GM12878 (cell line): Measurements from ENCODE around the gene CYBC1. TPM values are rescaled to one million over a fixed set of nuclear protein-coding genes. Genes with fewer than 3 reads are reported as not detected.

ENCODE experiments used
- ATAC-seq: fragments of 200-7000 bp; cut with Tn5 transposase; 3 replicates; pipeline ENCODE4 v1.9.1; 2020; ENCODE audit warnings: mild to moderate bottlenecking, moderate library complexity
- Bru-seq: library from RNA; stranded (reverse); fragments of 400-500 nt; gene quantifications from one replicate; lab custom pipeline; 2021; lab: Mats Ljungman, UMichigan
- BruChase-seq, 2 experiments: library from RNA; stranded (reverse); fragments of 400-500 nt; gene quantifications; one replicate each; lab custom pipeline; 2021; lab: Mats Ljungman, UMichigan
- BruUV-seq: library from RNA; stranded (reverse); fragments of 400-500 nt; replicated peaks from 2 replicates; lab custom pipeline; 2021; lab: Mats Ljungman, UMichigan
- CTCF ChIA-PET: fragments of 300-600 bp; sonication (Branson Sonifier 250); formaldehyde crosslinking; extraction: SDS; loops from one replicate; lab custom pipeline; 2021; ENCODE audit warnings: inconsistent platforms; lab: Yijun Ruan, JAX
- POLR2A ChIA-PET: fragments of 350-600 bp; formaldehyde crosslinking; extraction: SDS; loops from one replicate; lab custom pipeline; 2021; ENCODE audit warnings: inconsistent platforms; lab: Charles Lee
- RAD21 ChIA-PET: fragments of 300-600 bp; sonication (Branson Sonifier 250); formaldehyde crosslinking; loops from one replicate; lab custom pipeline; 2023; ENCODE audit warnings: antibody characterized with exemption; ENCODE audit not compliant: unreplicated experiment; lab: Charles Lee
- SMC1A ChIA-PET: fragments of 300-600 bp; sonication (Branson Sonifier 250); formaldehyde crosslinking; loops from one replicate; lab custom pipeline; 2023; ENCODE audit not compliant: unreplicated experiment, uncharacterized antibody; lab: Charles Lee
- DNase-seq: peaks from one replicate; pipeline ENCODE4 v3.0.0-alpha.2; 2011; ENCODE audit warnings: low read depth, low spot score
- FAIRE-seq: peaks from 3 replicates; lab custom pipeline; 2011; peaks lifted over from hg19 to GRCh38; lab: Jason Lieb, UNC
- H2AFZ ChIP-seq: 2 replicates; pipeline ENCODE4 v1.6.0; 2011; ENCODE audit warnings: low read depth, low read length, control low read depth; ENCODE audit not compliant: control insufficient read depth
- H3K27ac ChIP-seq: 2 replicates; pipeline ENCODE4 v1.5.1; 2011; ENCODE audit warnings: control low read depth; ENCODE audit not compliant: control insufficient read depth, insufficient read depth
- H3K27me3 ChIP-seq, 2 experiments: replicated peaks in 1 of 2; 2 replicates each; pipeline versions ENCODE4 v1.6.0 to v1.6.1; 2011; ENCODE audit warnings: low read length in 1 of 2; ENCODE audit not compliant: control insufficient read depth in 2 of 2, insufficient read depth in 2 of 2
- H3K36me3 ChIP-seq, 2 experiments: 2 replicates each; pipeline ENCODE4 v1.5.1; 2011; ENCODE audit warnings: low read length in 1 of 2; ENCODE audit not compliant: control insufficient read depth in 2 of 2, insufficient read depth in 2 of 2
- H3K4me1 ChIP-seq: 2 replicates; pipeline ENCODE4 v1.6.1; 2011; ENCODE audit warnings: mild to moderate bottlenecking, low read length, moderate library complexity, mixed read lengths; ENCODE audit not compliant: control insufficient read depth, insufficient read depth
- H3K4me2 ChIP-seq: 2 replicates; pipeline ENCODE4 v1.6.0; 2011; ENCODE audit warnings: control low read depth; ENCODE audit not compliant: control insufficient read depth, insufficient read depth
- H3K4me3 ChIP-seq: fragments of 200-600 bp; sonication (generic); 2 replicates; pipeline ENCODE4 v1.5.1; 2016
- H3K79me2 ChIP-seq: 2 replicates; pipeline ENCODE4 v1.6.0; 2011; ENCODE audit warnings: low read length; ENCODE audit not compliant: control insufficient read depth, insufficient read depth
- H3K9ac ChIP-seq: 2 replicates; pipeline ENCODE4 v1.8.0; 2011; ENCODE audit warnings: low read length, control low read depth, mixed read lengths; ENCODE audit not compliant: control insufficient read depth, insufficient read depth
- H3K9me3 ChIP-seq: replicated peaks from 3 replicates; pipeline ENCODE4 v1.5.1; 2011; ENCODE audit warnings: mild to moderate bottlenecking, low read length; ENCODE audit not compliant: control insufficient read depth, insufficient read depth
- H4K20me1 ChIP-seq: 2 replicates; pipeline ENCODE4 v1.6.0; 2011; ENCODE audit not compliant: control insufficient read depth, insufficient read depth
- CBX3 ChIP-seq: fragments of 200-600 bp; sonication (generic); IDR thresholded peaks from 2 replicates; pipeline ENCODE4 v1.6.1; 2016; ENCODE audit warnings: low read depth, borderline replicate concordance
- E2F8 ChIP-seq: fragments of 450-650 bp; IDR thresholded peaks from 2 replicates; pipeline ENCODE4 v1.6.1; 2018; ENCODE audit warnings: mild to moderate bottlenecking, low read depth, moderate library complexity; ENCODE audit not compliant: partially characterized antibody
- IKZF2 ChIP-seq, 2 experiments: fragments of 450-650 bp; IDR thresholded peaks; 2 replicates each; pipeline ENCODE4 v1.6.1; 2017; ENCODE audit warnings: mild to moderate bottlenecking in 2 of 2, moderate library complexity in 2 of 2
- MTA3 ChIP-seq: IDR thresholded peaks from 2 replicates; pipeline ENCODE4 v1.6.1; 2012; ENCODE audit warnings: low read length, inconsistent platforms, borderline replicate concordance
- NR2F1 ChIP-seq: fragments of 450-650 bp; conservative IDR thresholded peaks from 2 replicates; pipeline ENCODE4 v1.6.1; 2017; ENCODE audit warnings: mild to moderate bottlenecking
- POLR2A ChIP-seq: IDR thresholded peaks from 2 replicates; pipeline ENCODE4 v1.6.1; 2011; ENCODE audit warnings: low read depth, mild to moderate bottlenecking, low read length
- SP1 ChIP-seq: IDR thresholded peaks from one replicate; pipeline ENCODE4 v1.6.1; 2011; ENCODE audit warnings: low read depth, low read length
- SREBF1 ChIP-seq: IDR thresholded peaks from 2 replicates; pipeline ENCODE4 v1.6.1; 2012; ENCODE audit warnings: mild to moderate bottlenecking, low read length
- TCF3 ChIP-seq: IDR thresholded peaks from 2 replicates; pipeline ENCODE4 v1.6.1; 2012; ENCODE audit warnings: low read depth, mild to moderate bottlenecking, low read length, borderline replicate concordance; ENCODE audit not compliant: insufficient read depth
- ZBED1 ChIP-seq: IDR thresholded peaks from 2 replicates; pipeline ENCODE4 v1.6.1; 2016; ENCODE audit warnings: borderline replicate concordance
- ZNF274 ChIP-seq: IDR thresholded peaks from one replicate; pipeline ENCODE4 v1.8.0; 2011; ENCODE audit not compliant: insufficient read length, insufficient read depth
- WGBS: methylation state at CpG from one replicate; pipeline ENCODE4 v1.1.6; 2016; ENCODE audit warnings: low lambda C conversion rate; ENCODE audit not compliant: insufficient replicate concordance, insufficient coverage; ENCODE audit errors: missing lambda C conversion rate; 5-methylcytosine and 5-hydroxymethylcytosine counted together
- in situ Hi-C: fragments of 300-500 bp; cut with MboI; formaldehyde crosslinking; loops from 9 replicates; pipeline ENCODE4 v1.14.3; 2018; ENCODE audit warnings: mixed read lengths
- intact Hi-C: fragments of 100-400 bp; cut with micrococcal nuclease; formaldehyde crosslinking; loops from one replicate; pipeline ENCODE4 v1.14.2; 2022; ENCODE audit not compliant: unreplicated experiment
- long read RNA-seq, 2 experiments: library from polyadenylated mRNA; unstranded; transcript quantifications; one replicate each; pipeline ENCODE4 v2.0.0, GENCODE V29; 2019 to 2020
- polyA minus RNA-seq, 3 experiments: library from RNA; depleted of rRNA, polyadenylated mRNA; stranded (reverse); fragments of >200 nt; gene quantifications; 2 replicates each; pipeline ENCODE4 v1.2.3, GENCODE V29; 2011
- polyA plus RNA-seq, 11 experiments: library from polyadenylated mRNA; depleted of rRNA in 4 of 11; unstranded in 6 of 11; stranded (reverse) in 5 of 11; fragments of >200 nt; fragmentation: Nextera tagmentation in 4 of 11; fragmentation: Illumina TruSeq in 1 of 11; extraction: Ambion mirVana in 4 of 11; extraction: Trizol in 1 of 11; gene quantifications; 1 replicate in 1 of 11; 2 replicates in 10 of 11; pipeline versions ENCODE4 v1.2.1 to v1.2.3, GENCODE V29; 2011 to 2016; ENCODE audit warnings: inconsistent platforms in 2 of 11, missing spikeins in 2 of 11, low read depth in 1 of 11
- total RNA-seq, 4 experiments: library from RNA; depleted of rRNA in 3 of 4; stranded (reverse); fragments of >200 nt in 3 of 4; fragmentation: Illumina TruSeq in 1 of 4; extraction: Trizol in 1 of 4; gene quantifications; 2 replicates each; pipeline versions ENCODE4 v1.2.1 to v1.2.3, GENCODE V29; 2013 to 2021
- TF ChIP-seq, protein P1 (sequence below), 3 experiments: IDR thresholded peaks in 2 of 3; conservative IDR thresholded peaks in 1 of 3; 2 replicates each; pipeline ENCODE4 v1.5.1; 2011; ENCODE audit warnings: low read depth in 3 of 3, low read length in 3 of 3, mild to moderate bottlenecking in 3 of 3, control low read depth in 2 of 3, moderate library complexity in 2 of 3, inconsistent platforms in 1 of 3, mixed read lengths in 1 of 3; ENCODE audit not compliant: control insufficient read depth in 2 of 3, insufficient read depth in 1 of 3; ENCODE audit errors: extremely low read depth in 1 of 3
- TF ChIP-seq, protein P2 (sequence below): IDR thresholded peaks from 2 replicates; pipeline ENCODE4 v1.6.1; 2012; ENCODE audit warnings: low read depth, low read length, improper control_type of control experiment

CYBC1 gene
- total RNA-seq (2013; cell fraction: nucleolus; rRNA removed): 374 and 423 TPM in 2 replicates
- total RNA-seq (2014; rRNA removed): 119 and 141 TPM in 2 replicates
- total RNA-seq (2014; rRNA removed; fragmentation: Illumina TruSeq; extraction: Trizol): 93.1 and 97.9 TPM in 2 replicates
- total RNA-seq (2021): 156 and 159 TPM in 2 replicates
- polyA plus RNA-seq (2011; ENCODE audit: low read depth): 98.7 TPM
- polyA plus RNA-seq (2011; rRNA removed): 101 and 125 TPM in 2 replicates
- polyA plus RNA-seq (2011; cell fraction: cytosol; rRNA removed): 197 and 266 TPM in 2 replicates
- polyA plus RNA-seq (2011; cell fraction: nucleus; rRNA removed): 419 and 530 TPM in 2 replicates
- polyA plus RNA-seq (2012): 155 and 177 TPM in 2 replicates
- polyA plus RNA-seq (2014; fragmentation: Illumina TruSeq; extraction: Trizol): 81.7 and 120 TPM in 2 replicates
- 1 to 10 TPM; 4.2 to 8.5 TPM for polyA plus RNA-seq (2014; fragmentation: Nextera tagmentation; extraction: Ambion mirVana)
- polyA plus RNA-seq (2014; rRNA removed): 162 and 194 TPM in 2 replicates
- 100 to 1,000 TPM; 150 to 157 TPM for polyA plus RNA-seq (2016; fragmentation: Nextera tagmentation; extraction: Ambion mirVana)
- 79.4 and 160 TPM in 2 replicates for polyA minus RNA-seq (2011; rRNA and poly(A)+ RNA removed)
- polyA minus RNA-seq (2011; cell fraction: cytosol; rRNA and poly(A)+ RNA removed): 79.5 and 85.7 TPM in 2 replicates
- polyA minus RNA-seq (2011; cell fraction: nucleus; rRNA and poly(A)+ RNA removed): 112 and 194 TPM in 2 replicates
- Bru-seq, nascent RNA: percentile 93 among the genes with signal in this experiment
- percentile 93 among the genes with signal in this experiment for BruChase-seq, experiment 1, labeled RNA remaining after a 6-hour chase
- percentile 91 among the genes with signal in this experiment for BruChase-seq, experiment 2, labeled RNA remaining after a 2-hour chase
- long read RNA-seq, experiment 1, transcript CYBC1-201 (7 exons, 2,093 nt): major isoform, 43 of 97 reads
- long read RNA-seq, experiment 1, transcript CYBC1-202 (4 exons, 1,849 nt): minor isoform, 5 of 97 reads
- long read RNA-seq, experiment 1, transcript CYBC1-232 (6 exons, 1,965 nt): minor isoform, 5 of 97 reads
- long read RNA-seq, experiment 1, transcript CYBC1-203 (6 exons, 2,050 nt): minor isoform, 5 of 97 reads
- long read RNA-seq, experiment 1, partial matches to known transcripts: 12 of 97 reads
- long read RNA-seq, experiment 1, other reads (novel, unspliced or antisense): 18 of 97 reads
- long read RNA-seq, experiment 2, transcript CYBC1-203 (6 exons, 2,050 nt): minor isoform, 6 of 86 reads
- long read RNA-seq, experiment 2, transcript CYBC1-201 (7 exons, 2,093 nt): major isoform, 45 of 86 reads
- long read RNA-seq, experiment 2, partial matches to known transcripts: 3 of 86 reads
- long read RNA-seq, experiment 2, other reads (novel, unspliced or antisense): 16 of 86 reads

DNA sequence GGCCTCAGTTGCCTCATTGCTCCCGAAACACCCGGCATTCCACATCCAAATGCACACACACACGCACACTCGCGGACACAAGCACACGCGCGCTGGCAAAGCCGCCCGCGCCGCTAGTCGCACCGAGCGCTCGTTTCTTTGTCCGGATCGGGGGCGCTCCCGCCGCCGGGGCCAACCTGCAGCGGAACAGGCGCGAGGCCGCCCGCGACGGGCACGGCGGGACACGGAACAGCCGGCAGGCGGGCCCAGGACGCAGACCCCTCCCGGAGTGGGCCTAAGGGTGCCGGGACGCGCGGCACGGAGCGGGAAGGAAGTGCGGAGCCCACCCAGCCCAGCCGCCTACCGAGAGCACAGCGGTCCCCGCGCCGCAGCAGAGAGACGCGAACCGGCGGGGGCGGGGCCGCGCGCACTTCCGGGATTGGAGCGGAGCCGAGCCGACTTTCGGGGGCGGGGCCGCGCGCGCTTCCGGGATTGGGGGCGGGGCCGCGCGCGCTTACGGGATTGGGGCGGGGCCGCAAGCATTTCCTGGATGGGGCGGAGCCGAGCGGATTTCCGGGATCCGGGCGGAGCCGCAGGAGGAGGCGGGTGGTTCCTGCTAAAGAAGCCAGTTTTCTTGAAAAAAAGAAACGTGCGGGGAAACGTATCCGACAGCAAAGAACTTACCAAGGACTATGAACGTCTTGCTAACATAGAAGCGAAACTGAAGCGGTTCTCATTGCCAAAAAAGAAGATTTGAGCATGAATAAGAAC is at the start of gene CYBC1:
TSS of gene CYBC1 (minus strand) at position 396 of the 750 bp plus-strand sequence. CDS start 1,498 bp downstream, outside the sequence.
- CTCF ChIA-PET: interaction anchor here (0.7 kb wide), 1 partner anchor 79 kb away, joined by 3 read pairs; no protein-coding TSS in a partner anchor
- intact Hi-C loops: loop anchor here (1.0 kb wide), 1 partner anchor 44 kb away; no protein-coding TSS in a partner anchor
- TF ChIP-seq POLR2A (peak; percentile 98), CBX3 (no peak), NR2F1 (peak; percentile 56; the same call in 1 of the 2 replicates), SREBF1 (no peak), ZNF274 (no peak), TCF3 (0 out of 2 replicates have a peak, but pooled peaks have one; percentile 49), ZBED1 (0 out of 2 replicates have a peak, but pooled peaks have one; percentile 7), SP1 (peak; percentile 40), MTA3 (no peak), E2F8 (peak; percentile 65), IKZF2 (IDR thresholded peaks at IDR 0.05) (no peak)
- TF ChIP-seq, protein P1, sequence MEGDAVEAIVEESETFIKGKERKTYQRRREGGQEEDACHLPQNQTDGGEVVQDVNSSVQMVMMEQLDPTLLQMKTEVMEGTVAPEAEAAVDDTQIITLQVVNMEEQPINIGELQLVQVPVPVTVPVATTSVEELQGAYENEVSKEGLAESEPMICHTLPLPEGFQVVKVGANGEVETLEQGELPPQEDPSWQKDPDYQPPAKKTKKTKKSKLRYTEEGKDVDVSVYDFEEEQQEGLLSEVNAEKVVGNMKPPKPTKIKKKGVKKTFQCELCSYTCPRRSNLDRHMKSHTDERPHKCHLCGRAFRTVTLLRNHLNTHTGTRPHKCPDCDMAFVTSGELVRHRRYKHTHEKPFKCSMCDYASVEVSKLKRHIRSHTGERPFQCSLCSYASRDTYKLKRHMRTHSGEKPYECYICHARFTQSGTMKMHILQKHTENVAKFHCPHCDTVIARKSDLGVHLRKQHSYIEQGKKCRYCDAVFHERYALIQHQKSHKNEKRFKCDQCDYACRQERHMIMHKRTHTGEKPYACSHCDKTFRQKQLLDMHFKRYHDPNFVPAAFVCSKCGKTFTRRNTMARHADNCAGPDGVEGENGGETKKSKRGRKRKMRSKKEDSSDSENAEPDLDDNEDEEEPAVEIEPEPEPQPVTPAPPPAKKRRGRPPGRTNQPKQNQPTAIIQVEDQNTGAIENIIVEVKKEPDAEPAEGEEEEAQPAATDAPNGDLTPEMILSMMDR (IDR thresholded peaks at IDR 0.05 in 2 of 3, conservative IDR thresholded peaks at IDR 0.05 in 1 of 3; ENCODE audit: control insufficient read depth in 2 of 3, extremely low read depth in 1 of 3, insufficient read depth in 1 of 3, low read depth in 3 of 3, low read length in 3 of 3): no peak
- TF ChIP-seq, protein P2, sequence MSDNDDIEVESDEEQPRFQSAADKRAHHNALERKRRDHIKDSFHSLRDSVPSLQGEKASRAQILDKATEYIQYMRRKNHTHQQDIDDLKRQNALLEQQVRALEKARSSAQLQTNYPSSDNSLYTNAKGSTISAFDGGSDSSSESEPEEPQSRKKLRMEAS: peak; percentile 66; the same call in 1 of the 2 replicates

More for the DNA sequence above, at the start of gene CYBC1:
- POLR2A ChIA-PET: interaction anchor here (0.9 to 2.3 kb wide), 4 partner anchors 7 to 154 kb away, joined by 3 to 16 read pairs (median 4); partner anchors contain the start of gene NARF
- Histone ChIP-seq H3K27ac (peak within 1 kb of the TSS; percentile 97), H3K27me3 (no peaks in the 10 kb centered on the region), H3K9me3 (no peaks in the 10 kb centered on the region; the same call in 2 of the 3 replicates), H3K9ac (peak within 1 kb of the TSS; percentile 87), H3K79me2 (peaks cover 41% of the 10 kb centered on the region), H4K20me1 (no peaks in the 10 kb centered on the region; the same call in none of the 2 replicates), H3K4me1 (peaks cover 4% of the 10 kb centered on the region), H2AFZ (peak within 1 kb of the TSS; percentile 69), H3K4me2 (peak within 1 kb of the TSS; percentile 84), H3K4me3 (peak within 1 kb of the TSS; percentile 93), H3K36me3 (peaks cover 9 to 10% of the 10 kb centered on the region in 2 experiments)
- SMC1A ChIA-PET: interaction anchor here (1.1 kb wide), 1 partner anchor 45 kb away, joined by 3 read pairs; no protein-coding TSS in a partner anchor
- RAD21 ChIA-PET: no interaction called here
- ATAC-seq (peak; percentile 79), FAIRE-seq (no peak), DNase-seq (peak; percentile 63)
- in situ Hi-C loops: no loop called here
- TSS peak; percentile 84 for BruUV-seq
- WGBS: 1% methylated on average over 66 of the region's 91 CpGs
